Activated T-helper 1 cell treated with Interleukin-2 at 50 U/mL for 16 hours (primary cell): ENCODE results near the gene GBX2.

Experiments used
- DNase-seq: peaks from one replicate; pipeline ENCODE4 v3.0.0-alpha.2; 2020; ENCODE audit warnings: low read depth

The GBX2 gene

GRCh38 chr2:236117861-236118269 lies 50.3 kb downstream of the GBX2 start:
- no peak for DNase-seq

- no peak for DNase-seq
Observed at GRCh38 chr2:236117401-236117800, 50.8 kb downstream of the GBX2 start.
